Ovary (tissue), 9 donors: ENCODE results near the gene OLA1. TPM values are rescaled to one million over a fixed set of nuclear protein-coding genes. Genes with fewer than 3 reads are reported as not detected.

ENCODE experiments used
- polyA plus RNA-seq, 2 donors: library from polyadenylated mRNA; stranded (reverse); fragments of 200-250 nt in 1 of 2; fragments of 350-450 nt in 1 of 2; fragmentation: Illumina TruSeq in 1 of 2; extraction: RNeasy Lipid Tissue Mini Kit (QIAGEN cat#74804) in 1 of 2; gene quantifications; one replicate each; pipeline ENCODE4 v1.2.3, GENCODE V29; 2013 to 2014
- small RNA-seq: library from RNA; depleted of rRNA; stranded (forward); fragments of <200 nt; gene quantifications from one replicate; pipeline ENCODE3, GENCODE V24; 2016
- total RNA-seq, 7 donors: library from RNA; depleted of rRNA in 2 of 7; stranded (reverse); fragments of >200 nt in 2 of 7; fragmentation: NEBNext Ultra II Directional in 3 of 7; extraction: Animal tissue kit (Norgen Biotek cat#: 25700) in 3 of 7; gene quantifications; one replicate each; pipeline versions ENCODE4 v1.1.0 to v1.2.4, GENCODE V29; 2016 to 2023
- donor health status: DM: no; HTN: no; CAD: no; lungs with moderate emphysema.
- donor health status: DM: no; HTN: no; CAD: no.
- donor health status: Bipolar disorder and iron deficiency.
- donor health status: DM: yes; HTN: yes; CAD: no.
- donor health status: DM: no; HTN: no; CAD: no.
- donor health status: DM: yes; HTN: yes; CAD: no.

Gene OLA1
- total and polyA plus RNA-seq, 9 donors = 25.6 to 127 (median 45.2) TPM

Small RNA genes lying within 50 kb of the gene (small RNA-seq; reads per million reads assigned to genes)
- not detected for gene RF00019

Other genes starting within 250 kb of the OLA1 start
- not detected for gene SP9, start 86.4 kb upstream of the OLA1 start, total RNA-seq
- gene SP9, start 86.4 kb upstream of the OLA1 start, polyA plus RNA-seq = not detected
- 10 to 100 TPM in 6 of 7 donors, 1 to 10 TPM in 1; 8.8 to 23.5 (median 16.5) TPM for gene SCRN3, start 147.2 kb upstream of the OLA1 start, total RNA-seq
- 10 to 100 TPM in 1 of 2 donors, 1 to 10 TPM in 1; 9.7 to 21.1 TPM for gene SCRN3, start 147.2 kb upstream of the OLA1 start, polyA plus RNA-seq
- 1 to 10 TPM; 2.5 to 5.4 (median 3.9) TPM for gene GPR155, start 238.5 kb upstream of the OLA1 start, total RNA-seq
- gene GPR155, start 238.5 kb upstream of the OLA1 start, polyA plus RNA-seq = 1 to 10 TPM; 1.9 to 7.2 TPM